SU-DHL-6 (cell line): ENCODE results near the gene SLC9A1.

ENCODE experiments used
- H2AFZ ChIP-seq: fragments of 200-600 bp; sonication (generic); 2 replicates; pipeline ENCODE4 v1.6.1; 2014; ENCODE audit warnings: low read depth, mild to moderate bottlenecking, moderate library complexity, mixed read lengths, antibody characterized with exemption, low read length; ENCODE audit not compliant: severe bottlenecking
- H3F3A ChIP-seq: fragments of 200-600 bp; shearing (Covaris generic); 2 replicates; pipeline ENCODE4 v1.6.0; 2016; ENCODE audit warnings: antibody characterized with exemption, mild to moderate bottlenecking; ENCODE audit not compliant: insufficient read depth
- H3K27ac ChIP-seq: fragments of 200-600 bp; sonication (generic); 2 replicates; pipeline ENCODE4 v1.5.1; 2016; ENCODE audit warnings: low read depth, mild to moderate bottlenecking, low read length, moderate library complexity, mixed read lengths
- H3K27me3 ChIP-seq: fragments of 200-600 bp; sonication (generic), shearing (Covaris generic); 2 replicates; pipeline ENCODE4 v1.6.0; 2014; ENCODE audit warnings: mild to moderate bottlenecking, low read length
- H3K36me3 ChIP-seq: fragments of 200-600 bp; sonication (generic); 2 replicates; pipeline ENCODE4 v1.6.1; 2014; ENCODE audit warnings: mild to moderate bottlenecking, low read length, mixed read lengths
- H3K4me2 ChIP-seq: fragments of 300-600, 200-600 bp; shearing (Covaris generic), sonication (generic); 2 replicates; pipeline ENCODE4 v1.6.0; 2014; ENCODE audit warnings: low read length, low read depth, mild to moderate bottlenecking; ENCODE audit not compliant: poor library complexity, severe bottlenecking
- H3K4me3 ChIP-seq: fragments of 200-600 bp; sonication (generic); 2 replicates; pipeline ENCODE4 v1.5.1; 2014; ENCODE audit warnings: antibody characterized with exemption, low read length, mild to moderate bottlenecking, mixed read lengths; ENCODE audit not compliant: insufficient read depth, poor library complexity, severe bottlenecking
- H3K79me2 ChIP-seq: fragments of 200-600 bp; sonication (generic); 2 replicates; pipeline ENCODE4 v1.6.1; 2014; ENCODE audit warnings: mild to moderate bottlenecking, low read length, moderate library complexity; ENCODE audit not compliant: insufficient read depth
- H3K9ac ChIP-seq: fragments of 200-600 bp; sonication (generic); 2 replicates; pipeline ENCODE4 v1.7.0; 2014; ENCODE audit warnings: mild to moderate bottlenecking, low read length
- H3K9me2 ChIP-seq: fragments of 200-600 bp; sonication (generic); replicated peaks from 2 replicates; pipeline ENCODE4 v1.6.1; 2014; ENCODE audit warnings: low read length; ENCODE audit not compliant: insufficient read depth
- H3K9me3 ChIP-seq: fragments of 200-600 bp; sonication (generic); 2 replicates; pipeline ENCODE4 v1.6.1; 2014; ENCODE audit warnings: low read length, mixed read lengths; ENCODE audit not compliant: insufficient read depth
- H4K20me1 ChIP-seq: fragments of 200-600 bp; sonication (generic); 2 replicates; pipeline ENCODE4 v1.6.1; 2014; ENCODE audit warnings: low read depth, mild to moderate bottlenecking, antibody characterized with exemption, low read length, moderate library complexity, mixed read lengths
- EZH2phosphoT487 ChIP-seq: fragments of 200-600 bp; sonication (generic), shearing (Covaris generic); conservative IDR thresholded peaks from 2 replicates; pipeline ENCODE4 v1.6.1; 2018; ENCODE audit warnings: mild to moderate bottlenecking, antibody characterized with exemption, low read length, moderate library complexity, mixed read lengths
- TF ChIP-seq, protein P1 (sequence below): fragments of 200-600 bp; sonication (generic); IDR thresholded peaks from one replicate; pipeline ENCODE4 v1.5.1; 2017; ENCODE audit warnings: antibody characterized with exemption, mild to moderate bottlenecking, low read length, moderate library complexity; ENCODE audit not compliant: insufficient read depth, poor library complexity, severe bottlenecking

SLC9A1 gene

GRCh38 chr1:27166929-27167328 is 12.0 kb upstream of the SLC9A1 start:
- no peak overlapping the region for H2AFZ ChIP-seq
- no peaks in the 10 kb centered on the region for H3K79me2 ChIP-seq
- H3K4me3 ChIP-seq = no peak overlapping the region
- no peak overlapping the region for H3K27ac ChIP-seq
- TF ChIP-seq, protein P1, sequence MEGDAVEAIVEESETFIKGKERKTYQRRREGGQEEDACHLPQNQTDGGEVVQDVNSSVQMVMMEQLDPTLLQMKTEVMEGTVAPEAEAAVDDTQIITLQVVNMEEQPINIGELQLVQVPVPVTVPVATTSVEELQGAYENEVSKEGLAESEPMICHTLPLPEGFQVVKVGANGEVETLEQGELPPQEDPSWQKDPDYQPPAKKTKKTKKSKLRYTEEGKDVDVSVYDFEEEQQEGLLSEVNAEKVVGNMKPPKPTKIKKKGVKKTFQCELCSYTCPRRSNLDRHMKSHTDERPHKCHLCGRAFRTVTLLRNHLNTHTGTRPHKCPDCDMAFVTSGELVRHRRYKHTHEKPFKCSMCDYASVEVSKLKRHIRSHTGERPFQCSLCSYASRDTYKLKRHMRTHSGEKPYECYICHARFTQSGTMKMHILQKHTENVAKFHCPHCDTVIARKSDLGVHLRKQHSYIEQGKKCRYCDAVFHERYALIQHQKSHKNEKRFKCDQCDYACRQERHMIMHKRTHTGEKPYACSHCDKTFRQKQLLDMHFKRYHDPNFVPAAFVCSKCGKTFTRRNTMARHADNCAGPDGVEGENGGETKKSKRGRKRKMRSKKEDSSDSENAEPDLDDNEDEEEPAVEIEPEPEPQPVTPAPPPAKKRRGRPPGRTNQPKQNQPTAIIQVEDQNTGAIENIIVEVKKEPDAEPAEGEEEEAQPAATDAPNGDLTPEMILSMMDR = no peak
- no peak for TF ChIP-seq EZH2phosphoT487
- H3K4me2 ChIP-seq = no peak overlapping the region
- no peaks in the 10 kb centered on the region for H3K9me3 ChIP-seq
- H3F3A ChIP-seq = no peaks in the 10 kb centered on the region
- H3K36me3 ChIP-seq = no peaks in the 10 kb centered on the region
- no peak overlapping the region for H3K9ac ChIP-seq
- H4K20me1 ChIP-seq = no peaks in the 10 kb centered on the region
- H3K9me2 ChIP-seq = no peaks in the 10 kb centered on the region
- no peaks in the 10 kb centered on the region for H3K27me3 ChIP-seq

DNA sequence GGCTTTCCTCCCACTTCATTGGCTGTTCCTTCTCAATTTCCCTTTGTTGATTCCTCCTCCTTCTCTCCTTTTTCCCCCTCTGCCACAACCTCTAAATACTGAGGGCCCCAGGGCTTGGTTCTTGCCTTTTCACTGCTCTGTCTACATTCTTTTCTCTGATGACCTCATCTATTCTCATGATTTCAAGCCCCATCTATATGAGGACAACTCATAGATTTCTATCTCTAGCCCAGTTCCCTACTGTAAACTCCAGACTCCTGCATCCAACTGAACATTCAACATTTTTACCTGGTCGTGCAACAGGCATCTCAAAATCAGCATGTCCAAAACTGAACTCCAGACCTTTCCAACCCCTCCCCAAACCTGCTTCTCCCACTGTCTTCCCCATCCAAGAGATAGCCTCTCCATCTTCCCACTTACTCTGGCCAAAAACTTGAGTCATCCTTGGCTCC is 11.5 kb upstream of the SLC9A1 start:
- no peaks in the 10 kb centered on the region for H3K9me3 ChIP-seq
- H3F3A ChIP-seq = no peaks in the 10 kb centered on the region
- no peaks in the 10 kb centered on the region for H3K79me2 ChIP-seq
- H3K4me3 ChIP-seq = no peak overlapping the region
- H3K9ac ChIP-seq = no peak overlapping the region
- no peak overlapping the region for H2AFZ ChIP-seq
- H4K20me1 ChIP-seq = no peaks in the 10 kb centered on the region
- no peaks in the 10 kb centered on the region for H3K27me3 ChIP-seq
- no peaks in the 10 kb centered on the region for H3K36me3 ChIP-seq
- TF ChIP-seq, protein P1 = no peak
- TF ChIP-seq EZH2phosphoT487 = no peak
- no peak overlapping the region for H3K4me2 ChIP-seq
- H3K9me2 ChIP-seq = no peaks in the 10 kb centered on the region
- no peak overlapping the region for H3K27ac ChIP-seq

- Histone ChIP-seq H3F3A (no peaks in the 10 kb centered on the region), H3K79me2 (no peaks in the 10 kb centered on the region), H3K27ac (no peak overlapping the region), H2AFZ (no peak overlapping the region), H3K4me3 (no peak overlapping the region), H3K36me3 (no peaks in the 10 kb centered on the region), H4K20me1 (no peaks in the 10 kb centered on the region), H3K27me3 (no peaks in the 10 kb centered on the region), H3K9me2 (no peaks in the 10 kb centered on the region), H3K4me2 (no peak overlapping the region), H3K9me3 (no peaks in the 10 kb centered on the region), H3K9ac (no peak overlapping the region)
- TF ChIP-seq EZH2phosphoT487 = no peak
- TF ChIP-seq, protein P1 = no peak
Observed at GRCh38 chr1:27163093-27163492, 8.2 kb upstream of the SLC9A1 start.

DNA sequence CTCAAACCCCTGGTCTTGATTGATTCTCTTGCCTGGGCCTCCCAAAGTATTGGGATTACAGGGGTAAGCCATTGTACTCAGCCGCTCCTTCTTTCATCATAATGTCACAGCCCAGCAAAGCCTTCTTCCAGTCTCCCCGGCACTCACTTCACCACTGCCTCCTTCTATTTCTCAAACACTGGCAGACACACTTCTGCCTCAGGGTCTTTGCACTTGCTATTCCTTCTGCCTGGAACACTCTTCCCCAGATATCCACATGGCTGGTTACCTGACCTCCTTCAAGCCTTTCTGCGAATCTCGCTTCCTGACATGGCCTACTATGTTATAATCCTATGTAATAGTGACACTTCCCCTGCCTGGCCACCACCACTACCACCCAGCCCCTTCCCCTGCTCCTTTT is 7.2 kb upstream of the SLC9A1 start:
- no peaks in the 10 kb centered on the region for H3K36me3 ChIP-seq
- no peaks in the 10 kb centered on the region for H3K27me3 ChIP-seq
- no peak overlapping the region for H3K4me2 ChIP-seq
- TF ChIP-seq, protein P1 = no peak
- TF ChIP-seq EZH2phosphoT487 = no peak
- H3F3A ChIP-seq = no peaks in the 10 kb centered on the region
- no peaks in the 10 kb centered on the region for H4K20me1 ChIP-seq
- H3K27ac ChIP-seq = no peak overlapping the region
- H3K9ac ChIP-seq = no peak overlapping the region
- H2AFZ ChIP-seq = peak overlapping the region; percentile 32
- H3K4me3 ChIP-seq = no peak overlapping the region
- no peaks in the 10 kb centered on the region for H3K9me3 ChIP-seq
- no peaks in the 10 kb centered on the region for H3K79me2 ChIP-seq
- H3K9me2 ChIP-seq = no peaks in the 10 kb centered on the region
